Trophoblast cell (in vitro differentiated cells and primary cell): ENCODE measurements around the gene MKI67.

ENCODE experiments used
- DNase-seq, 2 donors: peaks; one replicate each; pipeline ENCODE4 v3.0.0-alpha.2; 2016
- H2AFZ ChIP-seq: 2 replicates; pipeline ENCODE4 v1.6.1; 2013; ENCODE audit warnings: low read length, moderate library complexity, mild to moderate bottlenecking; ENCODE audit not compliant: insufficient read depth, poor library complexity
- H2AK5ac ChIP-seq: 2 replicates; pipeline ENCODE4 v1.6.1; 2013; ENCODE audit warnings: mild to moderate bottlenecking, low read length
- H2BK120ac ChIP-seq: 2 replicates; pipeline ENCODE4 v1.6.1; 2013; ENCODE audit warnings: low read length, mild to moderate bottlenecking, moderate library complexity; ENCODE audit not compliant: insufficient read depth, poor library complexity
- H2BK12ac ChIP-seq: 2 replicates; pipeline ENCODE4 v1.6.1; 2013; ENCODE audit warnings: mild to moderate bottlenecking, low read length, moderate library complexity
- H2BK5ac ChIP-seq: 2 replicates; pipeline ENCODE4 v1.6.1; 2013; ENCODE audit warnings: low read length, low read depth, moderate library complexity, mild to moderate bottlenecking; ENCODE audit not compliant: poor library complexity
- H3K14ac ChIP-seq: 2 replicates; pipeline ENCODE4 v1.6.1; 2013; ENCODE audit warnings: mild to moderate bottlenecking, low read length
- H3K18ac ChIP-seq: 2 replicates; pipeline ENCODE4 v1.6.1; 2013; ENCODE audit warnings: mild to moderate bottlenecking, low read length
- H3K23ac ChIP-seq: 2 replicates; pipeline ENCODE4 v1.6.1; 2013; ENCODE audit warnings: low read length
- H3K27ac ChIP-seq: 2 replicates; pipeline ENCODE4 v1.5.1; 2013; ENCODE audit warnings: low read depth, mild to moderate bottlenecking, inconsistent platforms, low read length, moderate library complexity
- H3K27me3 ChIP-seq: 2 replicates; pipeline ENCODE4 v1.6.1; 2013; ENCODE audit warnings: inconsistent platforms, mild to moderate bottlenecking, low read length, moderate library complexity; ENCODE audit not compliant: insufficient read depth
- H3K36me3 ChIP-seq, 2 experiments: 1 replicate in 1 of 2; 2 replicates in 1 of 2; pipeline ENCODE4 v1.6.1; 2013; ENCODE audit warnings: low read length in 2 of 2, mild to moderate bottlenecking in 2 of 2, moderate library complexity in 1 of 2; ENCODE audit not compliant: insufficient read depth in 2 of 2, control insufficient read depth in 1 of 2
- H3K4ac ChIP-seq: 2 replicates; pipeline ENCODE4 v1.6.1; 2013; ENCODE audit warnings: low read depth, mild to moderate bottlenecking, low read length, moderate library complexity
- H3K4me1 ChIP-seq, 2 experiments: 1 replicate in 1 of 2; 2 replicates in 1 of 2; pipeline ENCODE4 v1.6.1; 2013; ENCODE audit warnings: low read length in 2 of 2, mild to moderate bottlenecking in 2 of 2, moderate library complexity in 1 of 2; ENCODE audit not compliant: insufficient read depth in 2 of 2, control insufficient read depth in 1 of 2
- H3K4me2 ChIP-seq: 2 replicates; pipeline ENCODE4 v1.6.1; 2013; ENCODE audit warnings: inconsistent platforms, mild to moderate bottlenecking, low read length, moderate library complexity
- H3K4me3 ChIP-seq: 2 replicates; pipeline ENCODE4 v1.5.1; 2013; ENCODE audit warnings: mild to moderate bottlenecking, low read depth, low read length, inconsistent platforms
- H3K79me1 ChIP-seq: one replicate; pipeline ENCODE4 v1.6.1; 2013; ENCODE audit warnings: low read length
- H3K79me2 ChIP-seq: 2 replicates; pipeline ENCODE4 v1.6.1; 2013; ENCODE audit warnings: low read length, mild to moderate bottlenecking; ENCODE audit not compliant: control insufficient read depth, insufficient read depth, poor library complexity
- H3K9ac ChIP-seq: 2 replicates; pipeline ENCODE4 v1.6.1; 2013; ENCODE audit warnings: mild to moderate bottlenecking, low read length
- H3K9me3 ChIP-seq: 2 replicates; pipeline ENCODE4 v1.6.1; 2013; ENCODE audit warnings: low read depth, mild to moderate bottlenecking, control low read depth, inconsistent platforms, low read length; ENCODE audit not compliant: insufficient read depth
- H4K12ac ChIP-seq: 2 replicates; pipeline ENCODE4 v1.6.1; 2013; ENCODE audit warnings: low read depth, mild to moderate bottlenecking, low read length, moderate library complexity
- H4K8ac ChIP-seq: 2 replicates; pipeline ENCODE4 v1.6.1; 2013; ENCODE audit warnings: low read depth, mild to moderate bottlenecking, low read length, moderate library complexity
- H4K91ac ChIP-seq: one replicate; pipeline ENCODE4 v1.6.1; 2013; ENCODE audit warnings: low read depth, mild to moderate bottlenecking, low read length, moderate library complexity
- WGBS: extraction: QIAGEN DNeasy Blood & Tissue Kit; methylation state at CpG from one replicate; pipeline ENCODE4 v1.1.7; 2013; ENCODE audit warnings: missing lambda C conversion rate; ENCODE audit not compliant: insufficient read length, insufficient coverage; ENCODE audit errors: extremely low coverage; 5-methylcytosine and 5-hydroxymethylcytosine counted together

The MKI67 gene

GRCh38 chr10:128081720-128082119 lies 44.5 kb downstream of the MKI67 start:
- WGBS: no CpG with 5 or more reads among the region's 3 CpGs
- no peak overlapping the region for H4K8ac ChIP-seq
- no peak overlapping the region for H3K18ac ChIP-seq
- DNase-seq: no peak
- no peak overlapping the region for H2BK12ac ChIP-seq
- no peak overlapping the region for H4K12ac ChIP-seq
- no peak overlapping the region for H3K4ac ChIP-seq
- no peaks in the 10 kb centered on the region for H3K79me1 ChIP-seq
- no peak overlapping the region for H2BK120ac ChIP-seq
- no peak overlapping the region for H3K9ac ChIP-seq
- no peaks in the 10 kb centered on the region for H3K27me3 ChIP-seq
- no peak overlapping the region for H3K27ac ChIP-seq
- H3K36me3 ChIP-seq: peaks cover 17 to 28% of the 10 kb centered on the region in 2 experiments
- no peak overlapping the region for H3K4me3 ChIP-seq
- no peak overlapping the region for H3K23ac ChIP-seq
- H2AK5ac ChIP-seq: no peak overlapping the region
- H3K79me2 ChIP-seq: no peaks in the 10 kb centered on the region
- H2BK5ac ChIP-seq: no peak overlapping the region
- no peak overlapping the region for H3K14ac ChIP-seq
- H3K4me2 ChIP-seq: no peak overlapping the region
- no peaks in the 10 kb centered on the region for H3K9me3 ChIP-seq
- H4K91ac ChIP-seq: no peak overlapping the region
- no peak overlapping the region for H2AFZ ChIP-seq
- H3K4me1 ChIP-seq: peaks cover 0 to 4% of the 10 kb centered on the region in 2 experiments

- H3K27me3 ChIP-seq: no peaks in the 10 kb centered on the region
- H3K9me3 ChIP-seq: no peaks in the 10 kb centered on the region
- H3K27ac ChIP-seq: no peak overlapping the region
- no peak overlapping the region for H4K91ac ChIP-seq
- no peaks in the 10 kb centered on the region for H3K4me1 ChIP-seq
- no peak overlapping the region for H3K4me2 ChIP-seq
- no peak for DNase-seq
- no peak overlapping the region for H3K4me3 ChIP-seq
- no peak overlapping the region for H2AK5ac ChIP-seq
- H3K79me2 ChIP-seq: no peaks in the 10 kb centered on the region
- H2BK5ac ChIP-seq: no peak overlapping the region
- no peak overlapping the region for H3K4ac ChIP-seq
- no CpG with 5 or more reads among the region's 4 CpGs for WGBS
- no peak overlapping the region for H2AFZ ChIP-seq
- H2BK120ac ChIP-seq: no peak overlapping the region
- no peak overlapping the region for H3K23ac ChIP-seq
- H3K9ac ChIP-seq: no peak overlapping the region
- no peak overlapping the region for H2BK12ac ChIP-seq
- no peak overlapping the region for H3K14ac ChIP-seq
- no peak overlapping the region for H3K18ac ChIP-seq
- H3K79me1 ChIP-seq: no peaks in the 10 kb centered on the region
- H4K8ac ChIP-seq: no peak overlapping the region
- peaks cover 19 to 30% of the 10 kb centered on the region in 2 experiments for H3K36me3 ChIP-seq
- no peak overlapping the region for H4K12ac ChIP-seq
These were observed 45.0 kb downstream of the MKI67 start for GRCh38 chr10:128081222-128081621.

GRCh38 chr10:128080641-128081040 lies 45.6 kb downstream of the MKI67 start:
- no peaks in the 10 kb centered on the region for H3K79me2 ChIP-seq
- no peak overlapping the region for H3K4me2 ChIP-seq
- H2BK120ac ChIP-seq: no peak overlapping the region
- H3K23ac ChIP-seq: no peak overlapping the region
- H2BK5ac ChIP-seq: no peak overlapping the region
- H3K9ac ChIP-seq: no peak overlapping the region
- no peak overlapping the region for H2BK12ac ChIP-seq
- H3K79me1 ChIP-seq: no peaks in the 10 kb centered on the region
- no peak overlapping the region for H4K91ac ChIP-seq
- H2AFZ ChIP-seq: no peak overlapping the region
- H3K14ac ChIP-seq: no peak overlapping the region
- H3K4ac ChIP-seq: no peak overlapping the region
- WGBS: no CpG with 5 or more reads among the region's 8 CpGs
- no peak overlapping the region for H4K8ac ChIP-seq
- peaks cover 19 to 30% of the 10 kb centered on the region in 2 experiments for H3K36me3 ChIP-seq
- no peak overlapping the region for H3K18ac ChIP-seq
- H2AK5ac ChIP-seq: no peak overlapping the region
- H3K27ac ChIP-seq: no peak overlapping the region
- DNase-seq: no peak
- H3K4me3 ChIP-seq: no peak overlapping the region
- no peaks in the 10 kb centered on the region for H3K27me3 ChIP-seq
- H3K9me3 ChIP-seq: no peaks in the 10 kb centered on the region
- H3K4me1 ChIP-seq: no peaks in the 10 kb centered on the region
- H4K12ac ChIP-seq: no peak overlapping the region

GRCh38 chr10:128080231-128080630 lies 46.0 kb downstream of the MKI67 start:
- no peaks in the 10 kb centered on the region for H3K79me2 ChIP-seq
- H3K4ac ChIP-seq: no peak overlapping the region
- H3K9me3 ChIP-seq: no peaks in the 10 kb centered on the region
- no peak overlapping the region for H2BK120ac ChIP-seq
- no peak overlapping the region for H3K27ac ChIP-seq
- H4K12ac ChIP-seq: no peak overlapping the region
- H3K9ac ChIP-seq: no peak overlapping the region
- no peak overlapping the region for H2AK5ac ChIP-seq
- H3K4me3 ChIP-seq: no peak overlapping the region
- H3K36me3 ChIP-seq: peaks cover 19 to 30% of the 10 kb centered on the region in 2 experiments
- no peak overlapping the region for H3K14ac ChIP-seq
- DNase-seq: no peak
- no peak overlapping the region for H2AFZ ChIP-seq
- H3K23ac ChIP-seq: no peak overlapping the region
- H3K18ac ChIP-seq: no peak overlapping the region
- no peaks in the 10 kb centered on the region for H3K79me1 ChIP-seq
- H4K91ac ChIP-seq: no peak overlapping the region
- no CpG with 5 or more reads among the region's 13 CpGs for WGBS
- no peak overlapping the region for H2BK12ac ChIP-seq
- H3K27me3 ChIP-seq: no peaks in the 10 kb centered on the region
- no peak overlapping the region for H4K8ac ChIP-seq
- H2BK5ac ChIP-seq: no peak overlapping the region
- no peaks in the 10 kb centered on the region for H3K4me1 ChIP-seq
- no peak overlapping the region for H3K4me2 ChIP-seq
